IMR-90 (cell line): ENCODE data around the gene SAXO1. TPM values are rescaled to one million over a fixed set of nuclear protein-coding genes. Genes with fewer than 3 reads are reported as not detected.

ENCODE experiments used
- ATAC-seq: fragments of 200-7000 bp; cut with Tn5 transposase; 2 replicates; pipeline ENCODE4 v1.9.1; 2020; ENCODE audit warnings: low read depth, mild to moderate bottlenecking, moderate library complexity
- BruUV-seq: library from RNA; stranded (reverse); fragments of 400-500 nt; replicated peaks from 2 replicates; lab custom pipeline; 2021; lab: Mats Ljungman, UMichigan
- CTCF ChIA-PET: fragments of 300-600 bp; formaldehyde crosslinking; extraction: SDS; loops from one replicate; lab custom pipeline; 2021; ENCODE audit warnings: antibody characterized with exemption; lab: Yijun Ruan, JAX
- POLR2A ChIA-PET: fragments of 300-600 bp; sonication (Branson Sonifier 250); formaldehyde crosslinking; loops from one replicate; lab custom pipeline; 2022; ENCODE audit warnings: antibody characterized with exemption; ENCODE audit not compliant: unreplicated experiment; lab: Charles Lee
- DNase-seq: peaks from one replicate; pipeline ENCODE4 v3.0.0; 2013
- H2AFZ ChIP-seq: replicated peaks from 2 replicates; pipeline ENCODE3; 2013; ENCODE audit warnings: low read length, mild to moderate bottlenecking; ENCODE audit not compliant: poor library complexity
- H2AK5ac ChIP-seq: 2 replicates; pipeline ENCODE4 v1.6.1; 2013; ENCODE audit warnings: low read depth, low read length, inconsistent platforms
- H2AK9ac ChIP-seq: replicated peaks from 2 replicates; pipeline ENCODE3; 2013; ENCODE audit warnings: mild to moderate bottlenecking, low read depth, low read length, moderate library complexity; ENCODE audit not compliant: poor library complexity
- H2BK120ac ChIP-seq: 2 replicates; pipeline ENCODE4 v1.6.1; 2013; ENCODE audit warnings: low read depth, low read length, inconsistent platforms
- H2BK15ac ChIP-seq: 3 replicates; pipeline ENCODE4 v1.6.1; 2013; ENCODE audit warnings: low read depth, low read length, inconsistent platforms
- H2BK20ac ChIP-seq: 2 replicates; pipeline ENCODE4 v1.6.1; 2013; ENCODE audit warnings: low read depth, mild to moderate bottlenecking, inconsistent platforms, low read length, moderate library complexity
- H2BK5ac ChIP-seq: 2 replicates; pipeline ENCODE4 v1.6.1; 2013; ENCODE audit warnings: mild to moderate bottlenecking, low read depth, low read length, inconsistent platforms; ENCODE audit not compliant: poor library complexity, severe bottlenecking
- H3K14ac ChIP-seq: replicated peaks from 2 replicates; pipeline ENCODE4 v1.6.1; 2013; ENCODE audit warnings: low read depth, low read length, inconsistent platforms
- H3K18ac ChIP-seq: 2 replicates; pipeline ENCODE4 v1.6.1; 2013; ENCODE audit warnings: low read depth, low read length, control low read depth
- H3K23ac ChIP-seq: 2 replicates; pipeline ENCODE4 v1.6.1; 2013; ENCODE audit warnings: low read depth, low read length, inconsistent platforms
- H3K27ac ChIP-seq: 2 replicates; pipeline ENCODE4 v1.5.1; 2013; ENCODE audit warnings: mild to moderate bottlenecking, control low read depth, low read length; ENCODE audit not compliant: insufficient read depth
- H3K27me3 ChIP-seq: 2 replicates; pipeline ENCODE4 v1.6.1; 2013; ENCODE audit warnings: low read length; ENCODE audit not compliant: control insufficient read depth, insufficient read depth
- H3K36me3 ChIP-seq: 2 replicates; pipeline ENCODE4 v1.6.1; 2013; ENCODE audit warnings: low read length, mixed read lengths; ENCODE audit not compliant: control insufficient read depth, insufficient read depth
- H3K4ac ChIP-seq: 2 replicates; pipeline ENCODE4 v1.6.1; 2013; ENCODE audit warnings: low read depth, low read length, inconsistent platforms
- H3K4me1 ChIP-seq: 2 replicates; pipeline ENCODE4 v1.6.1; 2013; ENCODE audit warnings: low read length, mixed read lengths; ENCODE audit not compliant: control insufficient read depth, insufficient read depth
- H3K4me2 ChIP-seq: 2 replicates; pipeline ENCODE4 v1.6.1; 2013; ENCODE audit warnings: low read depth, mild to moderate bottlenecking, control low read depth, low read length, moderate library complexity
- H3K4me3 ChIP-seq: 2 replicates; pipeline ENCODE4 v1.5.1; 2013; ENCODE audit warnings: low read depth, mild to moderate bottlenecking, control low read depth, low read length, moderate library complexity; ENCODE audit not compliant: insufficient read depth
- H3K56ac ChIP-seq: 2 replicates; pipeline ENCODE4 v1.6.1; 2013; ENCODE audit warnings: low read length, inconsistent platforms; ENCODE audit not compliant: insufficient read depth; ENCODE audit errors: extremely low read depth
- H3K79me1 ChIP-seq, 2 experiments: 2 replicates each; pipeline ENCODE4 v1.6.1; 2013; ENCODE audit warnings: low read length in 2 of 2, inconsistent platforms in 1 of 2, low read depth in 1 of 2
- H3K9ac ChIP-seq: 2 replicates; pipeline ENCODE4 v1.6.1; 2013; ENCODE audit warnings: low read depth, low read length, control low read depth
- H3K9me1 ChIP-seq: 2 replicates; pipeline ENCODE4 v1.6.1; 2013; ENCODE audit warnings: low read length, inconsistent platforms; ENCODE audit not compliant: insufficient read depth
- H3K9me3 ChIP-seq: 2 replicates; pipeline ENCODE4 v1.6.1; 2013; ENCODE audit warnings: low read length; ENCODE audit not compliant: control insufficient read depth, insufficient read depth
- H4K20me1 ChIP-seq: 2 replicates; pipeline ENCODE4 v1.6.1; 2013; ENCODE audit warnings: low read length, inconsistent platforms; ENCODE audit not compliant: insufficient read depth
- H4K5ac ChIP-seq: 2 replicates; pipeline ENCODE4 v1.6.1; 2013; ENCODE audit warnings: mild to moderate bottlenecking, low read depth, low read length, control low read depth
- H4K8ac ChIP-seq, 2 experiments: 2 replicates each; pipeline ENCODE4 v1.6.1; 2013; ENCODE audit warnings: low read depth in 2 of 2, low read length in 2 of 2, control low read depth in 1 of 2, inconsistent platforms in 1 of 2
- H4K91ac ChIP-seq: 2 replicates; pipeline ENCODE4 v1.6.1; 2013; ENCODE audit warnings: low read depth, low read length, inconsistent platforms; ENCODE audit not compliant: insufficient read depth
- ELK1 ChIP-seq: fragments of 150-350 bp; IDR thresholded peaks from 2 replicates; pipeline ENCODE4 v1.6.1; 2016; ENCODE audit warnings: low read depth, mild to moderate bottlenecking, low read length, moderate library complexity, borderline replicate concordance
- FOS ChIP-seq: fragments of 150-350 bp; IDR thresholded peaks from 2 replicates; pipeline ENCODE4 v1.6.1; 2016; ENCODE audit warnings: low read depth, low read length
- MAZ ChIP-seq: IDR thresholded peaks from 2 replicates; pipeline ENCODE4 v1.6.1; 2012; ENCODE audit warnings: low read depth, mild to moderate bottlenecking, low read length, improper control_type of control experiment, moderate library complexity, borderline replicate concordance
- RFX5 ChIP-seq: IDR thresholded peaks from 2 replicates; pipeline ENCODE4 v1.8.0; 2012; ENCODE audit warnings: low read depth, mild to moderate bottlenecking, low read length, moderate library complexity
- SMC3 ChIP-seq: fragments of 150-350 bp; IDR thresholded peaks from 2 replicates; pipeline ENCODE4 v1.6.1; 2016; ENCODE audit warnings: low read depth, mild to moderate bottlenecking, antibody characterized with exemption, low read length, moderate library complexity
- WGBS, 2 experiments: methylation state at CpG; one replicate each; pipeline versions ENCODE4 v1.1.5 to v1.1.7; 2013; ENCODE audit warnings: missing lambda C conversion rate in 2 of 2; ENCODE audit not compliant: insufficient read length in 1 of 2; ENCODE audit errors: extremely low coverage in 2 of 2; 5-methylcytosine and 5-hydroxymethylcytosine counted together
- dilution Hi-C: fragments of 300-500 bp; cut with HindIII; formaldehyde crosslinking; loops from one replicate; pipeline ENCODE4 v1.14.3; 2018; ENCODE audit warnings: low sequenced_read_pairs; ENCODE audit not compliant: unreplicated experiment
- in situ Hi-C: fragments of 300-500 bp; cut with MboI; formaldehyde crosslinking; loops from 3 replicates; pipeline ENCODE4 v1.14.3; 2019; ENCODE audit warnings: low sequenced_read_pairs, inconsistent platforms, mixed read lengths
- intact Hi-C: fragments of 100-400 bp; cut with micrococcal nuclease; formaldehyde crosslinking; loops from 2 replicates; pipeline ENCODE4 v1.10.0; 2022
- polyA plus RNA-seq, 3 experiments: library from polyadenylated mRNA; depleted of rRNA; stranded (reverse); fragments of >200 nt; gene quantifications; 2 replicates each; pipeline ENCODE4 v1.2.3, GENCODE V29; 2012; ENCODE audit warnings: low replicate concordance in 1 of 3
- total RNA-seq: library from RNA; depleted of rRNA; stranded (reverse); fragments of >200 nt; gene quantifications from 2 replicates; pipeline ENCODE4 v1.2.3, GENCODE V29; 2012

The SAXO1 gene
- total and polyA plus RNA-seq, 2 of the 4 experiments (the other 2 are of a cell fraction), result not detected

- H2BK5ac ChIP-seq, result no peak overlapping the region
- no peak overlapping the region for H2AK9ac ChIP-seq
- no peak overlapping the region for H3K4ac ChIP-seq
- WGBS, 2 experiments, result no CpG with 5 or more reads among the region's 2 CpGs
- no peak overlapping the region for H4K91ac ChIP-seq
- intact Hi-C loops (no loop called here), in situ Hi-C loops (no loop called here), dilution Hi-C loops (no loop called here)
- no peak overlapping the region for H3K23ac ChIP-seq
- peaks cover 3% of the 10 kb centered on the region; the same call in 1 of the 2 replicates for H3K9me3 ChIP-seq
- H3K79me1 ChIP-seq, result no peaks in the 10 kb centered on the region
- peaks cover 40% of the 10 kb centered on the region for H3K27me3 ChIP-seq
- no peak overlapping the region for H3K18ac ChIP-seq
- no peak overlapping the region for H3K56ac ChIP-seq
- ATAC-seq, result no peak
- ChIA-PET CTCF (no interaction called here), POLR2A (no interaction called here)
- H2AFZ ChIP-seq, result no peak overlapping the region
- no peak overlapping the region for H3K27ac ChIP-seq
- no peak overlapping the region for H4K8ac ChIP-seq
- no peak overlapping the region for H2AK5ac ChIP-seq
- H3K4me2 ChIP-seq, result no peak overlapping the region
- no peak overlapping the region for H2BK15ac ChIP-seq
- no peak overlapping the region for H4K5ac ChIP-seq
- no peak overlapping the region for H3K14ac ChIP-seq
- H3K9me1 ChIP-seq, result no peaks in the 10 kb centered on the region
- H3K9ac ChIP-seq, result no peak overlapping the region
- TF ChIP-seq MAZ (no peak), ELK1 (no peak), RFX5 (no peak), SMC3 (no peak), FOS (no peak)
- H2BK120ac ChIP-seq, result no peak overlapping the region
- no peak for DNase-seq
- no peak overlapping the region for H2BK20ac ChIP-seq
- BruUV-seq, result no TSS peak
- no peaks in the 10 kb centered on the region for H3K36me3 ChIP-seq
- H3K4me1 ChIP-seq, result no peaks in the 10 kb centered on the region
- H3K4me3 ChIP-seq, result no peak overlapping the region
- H4K20me1 ChIP-seq, result no peaks in the 10 kb centered on the region
Observed at GRCh38 chr9:18970393-18970792, 62.6 kb downstream of the SAXO1 start.
